Stomach (tissue), 9 donors: ENCODE data around the gene CD79B. TPM values are rescaled to one million over a fixed set of nuclear protein-coding genes. Genes with fewer than 3 reads are reported as not detected.

Experiments
- DNase-seq, 2 donors: peaks; one replicate each; pipeline versions ENCODE4 v3.0.0 to v3.0.0-alpha.2; 2013 to 2019
- H3K27ac ChIP-seq, 5 donors: fragments of 200-600 bp in 4 of 5; sonication (generic) in 4 of 5; one replicate each; pipeline ENCODE4 v1.5.1; 2013 to 2019; ENCODE audit warnings: mild to moderate bottlenecking in 1 of 5, moderate library complexity in 1 of 5
- H3K27me3 ChIP-seq, 3 donors: fragments of 200-600 bp; sonication (generic); one replicate each; pipeline ENCODE4 v1.5.1; 2017 to 2019; ENCODE audit warnings: mixed run types in 1 of 3
- H3K36me3 ChIP-seq, 4 donors: fragments of 200-600 bp; sonication (generic); 1 replicate in 3 of 4; 2 replicates in 1 of 4; pipeline ENCODE4 v1.5.1; 2016 to 2019
- H3K4me1 ChIP-seq, 4 donors: fragments of 200-600 bp; sonication (generic); one replicate each; pipeline ENCODE4 v1.5.1; 2016 to 2019
- H3K4me3 ChIP-seq, 4 donors: fragments of 200-600 bp; sonication (generic) in 3 of 4; one replicate each; pipeline ENCODE4 v1.5.1; 2016 to 2019; ENCODE audit warnings: mild to moderate bottlenecking in 1 of 4
- H3K9me3 ChIP-seq, 4 donors: fragments of 200-600 bp; sonication (generic); one replicate each; pipeline ENCODE4 v1.5.1; 2016 to 2019
- CTCF ChIP-seq, 7 experiments: fragments of 450-650 bp in 4 of 7; fragments of 200-600 bp in 3 of 7; sonication (generic) in 3 of 7; IDR thresholded peaks; one replicate each; pipeline ENCODE4 v1.5.1; 2016 to 2019; ENCODE audit warnings: antibody characterized with exemption in 7 of 7, control low read depth in 2 of 7, mild to moderate bottlenecking in 1 of 7
- EP300 ChIP-seq: sonication (generic); formaldehyde crosslinking; IDR thresholded peaks from one replicate; pipeline ENCODE4 v1.6.1; 2017; ENCODE audit warnings: antibody characterized with exemption
- POLR2A ChIP-seq, 4 donors: fragments of 450-650 bp; IDR thresholded peaks; one replicate each; pipeline ENCODE4 v1.6.1; 2016; ENCODE audit warnings: antibody characterized with exemption in 4 of 4, control low read depth in 2 of 4, mild to moderate bottlenecking in 1 of 4, moderate library complexity in 1 of 4
- POLR2AphosphoS5 ChIP-seq, 3 donors: sonication (generic); formaldehyde crosslinking; IDR thresholded peaks; one replicate each; pipeline ENCODE4 v1.6.1; 2016; ENCODE audit warnings: antibody characterized with exemption in 3 of 3
- WGBS, 5 donors: extraction: QIAGEN DNeasy Blood & Tissue Kit in 3 of 5; methylation state at CpG; one replicate each; pipeline versions ENCODE4 v1.1.5 to v1.1.7; 2013 to 2018; 5-methylcytosine and 5-hydroxymethylcytosine counted together
- intact Hi-C: fragments of 100-400 bp; cut with DNase I; formaldehyde crosslinking; loops from one replicate; pipeline ENCODE4 v1.15.1; 2023; ENCODE audit warnings: low total_unique reads
- polyA plus RNA-seq, 3 donors: library from polyadenylated mRNA; stranded (reverse); fragments of 200-250 nt; gene quantifications; one replicate each; pipeline ENCODE4 v1.2.3, GENCODE V29; 2013
- total RNA-seq, 5 donors: library from RNA; depleted of rRNA; stranded (reverse); fragments of >200 nt; gene quantifications; one replicate each; pipeline versions ENCODE4 v1.1.0 to v1.2.3, GENCODE V29; 2014 to 2016
- donor health status: healthy with polysubstance abuse.
- donor health status: Bipolar disorder and iron deficiency.
- donor health status: healthy.

Gene CD79B
- total and polyA plus RNA-seq, 8 donors, result 1.7 to 9.7 (median 5.3) TPM; not detected in 3

- H3K27me3 ChIP-seq, result peaks cover 0 to 20% (median 0%) of the 10 kb centered on the region in 3 donors
- no peaks in the 10 kb centered on the region for H3K9me3 ChIP-seq
- no peak for DNase-seq
- no peak overlapping the region for H3K4me3 ChIP-seq
- no peak overlapping the region for H3K27ac ChIP-seq
- WGBS, 5 donors, result 75 to 84% (median 75%) methylated on average over 2 of the region's 2 CpGs
- intact Hi-C loops, result no loop called here
- no peaks in the 10 kb centered on the region for H3K36me3 ChIP-seq
- H3K4me1 ChIP-seq, result peaks cover 0 to 8% (median 0%) of the 10 kb centered on the region in 4 donors
- TF ChIP-seq CTCF (IDR thresholded peaks at IDR 0.05), result no peak
- TF ChIP-seq POLR2AphosphoS5 (IDR thresholded peaks at IDR 0.05), result no peak
- no peak for TF ChIP-seq POLR2A (IDR thresholded peaks at IDR 0.05)
- TF ChIP-seq EP300, result no peak
Observed at GRCh38 chr17:63975541-63976092, 43.5 kb upstream of the CD79B start.

- H3K27ac ChIP-seq, result no peak overlapping the region
- no peak for TF ChIP-seq EP300
- TF ChIP-seq CTCF (IDR thresholded peaks at IDR 0.05), result no peak
- TF ChIP-seq POLR2AphosphoS5 (IDR thresholded peaks at IDR 0.05), result no peak
- no peak for TF ChIP-seq POLR2A (IDR thresholded peaks at IDR 0.05)
- DNase-seq, result no peak
- intact Hi-C loops, result no loop called here
- 69 to 81% (median 72%) methylated on average over 9 to 10 of the region's 10 CpGs for WGBS, 5 donors
- H3K9me3 ChIP-seq, result no peaks in the 10 kb centered on the region
- H3K27me3 ChIP-seq, result peaks cover 0 to 20% (median 0%) of the 10 kb centered on the region in 3 donors
- no peaks in the 10 kb centered on the region for H3K36me3 ChIP-seq
- H3K4me3 ChIP-seq, result no peak overlapping the region
- H3K4me1 ChIP-seq, result no peaks in the 10 kb centered on the region
Observed at GRCh38 chr17:63974594-63975192, 42.6 kb upstream of the CD79B start.

GRCh38 chr17:63973930-63974593 lies 41.9 kb upstream of the CD79B start:
- H3K27ac ChIP-seq, result no peak overlapping the region
- peak in 1 of 2 donors; percentile 53 for DNase-seq
- H3K4me3 ChIP-seq, result no peak overlapping the region
- H3K4me1 ChIP-seq, result no peaks in the 10 kb centered on the region
- no peaks in the 10 kb centered on the region for H3K36me3 ChIP-seq
- intact Hi-C loops, result no loop called here
- no peaks in the 10 kb centered on the region for H3K9me3 ChIP-seq
- H3K27me3 ChIP-seq, result peaks cover 0 to 20% (median 0%) of the 10 kb centered on the region in 3 donors
- WGBS, 5 donors, result 32 to 67% (median 40%) methylated on average over 6 to 12 of the region's 12 CpGs
- no peak for TF ChIP-seq POLR2A (IDR thresholded peaks at IDR 0.05)
- no peak for TF ChIP-seq POLR2AphosphoS5 (IDR thresholded peaks at IDR 0.05)
- no peak for TF ChIP-seq CTCF (IDR thresholded peaks at IDR 0.05)
- no peak for TF ChIP-seq EP300

- no peak for TF ChIP-seq CTCF (IDR thresholded peaks at IDR 0.05)
- no peak for TF ChIP-seq POLR2A (IDR thresholded peaks at IDR 0.05)
- TF ChIP-seq EP300, result no peak
- TF ChIP-seq POLR2AphosphoS5 (IDR thresholded peaks at IDR 0.05), result no peak
- no peak for DNase-seq
- intact Hi-C loops, result no loop called here
- Histone ChIP-seq H3K27ac (no peak overlapping the region), H3K4me3 (no peak overlapping the region), H3K36me3 (no peaks in the 10 kb centered on the region), H3K9me3 (no peaks in the 10 kb centered on the region), H3K4me1 (no peaks in the 10 kb centered on the region), H3K27me3 (peaks cover 0 to 20% (median 0%) of the 10 kb centered on the region in 3 donors)
- 82 to 87% (median 83%) methylated on average over 6 of the region's 6 CpGs for WGBS, 5 donors
Observed at GRCh38 chr17:63973247-63973646, 41.1 kb upstream of the CD79B start.
